ENCODE measurements around the gene CABLES1. TPM values are rescaled to one million over a fixed set of nuclear protein-coding genes. Genes with fewer than 3 reads are reported as not detected.
"Not testable (repeated sequence)": the region's sequence is repeated elsewhere in the genome, so short reads cannot be mapped to it uniquely, and the experiment has no call there.

The CABLES1 gene
- polyA plus RNA-seq, 4 donors: 22.8 to 26.6 (median 25.9) TPM

DNA sequence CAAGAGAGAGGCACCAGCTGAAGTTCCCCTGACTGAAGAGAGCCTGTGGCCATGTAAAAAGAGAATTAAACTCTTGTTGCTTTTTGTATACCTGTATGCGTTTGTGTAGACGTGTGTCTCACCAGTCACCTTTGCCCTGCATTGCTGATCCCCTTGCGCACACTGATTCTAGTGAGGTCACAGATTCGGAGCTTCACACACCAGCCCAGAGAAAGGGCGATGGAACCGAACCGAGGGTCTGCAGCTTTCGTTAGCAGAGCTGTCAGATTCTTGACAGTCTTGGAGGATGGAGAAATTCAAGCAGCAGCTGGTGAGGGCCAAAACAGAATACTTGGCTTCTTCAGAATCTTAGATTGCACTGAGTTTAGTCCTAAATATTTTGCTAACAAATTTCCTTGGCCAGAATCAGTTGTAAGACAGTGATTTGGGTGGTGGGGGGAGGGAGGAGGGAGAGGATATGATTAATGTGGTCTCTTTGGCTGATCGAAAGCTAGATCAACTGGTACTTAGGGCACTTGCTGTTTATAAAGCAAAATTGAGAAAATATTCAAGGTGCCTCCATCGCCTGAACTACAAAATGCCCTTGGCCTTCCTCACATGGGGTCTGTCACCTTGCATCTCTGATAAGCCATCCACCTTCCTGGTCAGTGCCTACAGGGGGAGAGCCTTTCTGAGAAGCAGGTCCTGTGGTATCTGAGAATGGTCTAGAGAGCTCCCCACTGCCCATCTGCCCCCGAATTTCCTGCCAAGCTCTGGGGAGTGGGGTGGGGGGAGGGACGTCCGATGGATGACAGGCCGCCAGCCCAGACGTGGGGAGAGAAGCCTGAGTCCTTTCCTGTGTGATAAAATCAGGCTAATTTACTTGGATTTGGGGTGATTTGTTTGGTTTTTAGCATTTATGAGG is 123.5 kb downstream of the CABLES1 start:
- no peak for DNase-seq (ENCODE audit: low read depth in 4 of 4, low spot score in 2 of 4)

GRCh38 chr18:23259701-23260681 is 124.7 kb downstream of the CABLES1 start:
- DNase-seq (ENCODE audit: low read depth in 4 of 4, low spot score in 2 of 4): peak; percentile 44 to 71 (median 57)

DNA sequence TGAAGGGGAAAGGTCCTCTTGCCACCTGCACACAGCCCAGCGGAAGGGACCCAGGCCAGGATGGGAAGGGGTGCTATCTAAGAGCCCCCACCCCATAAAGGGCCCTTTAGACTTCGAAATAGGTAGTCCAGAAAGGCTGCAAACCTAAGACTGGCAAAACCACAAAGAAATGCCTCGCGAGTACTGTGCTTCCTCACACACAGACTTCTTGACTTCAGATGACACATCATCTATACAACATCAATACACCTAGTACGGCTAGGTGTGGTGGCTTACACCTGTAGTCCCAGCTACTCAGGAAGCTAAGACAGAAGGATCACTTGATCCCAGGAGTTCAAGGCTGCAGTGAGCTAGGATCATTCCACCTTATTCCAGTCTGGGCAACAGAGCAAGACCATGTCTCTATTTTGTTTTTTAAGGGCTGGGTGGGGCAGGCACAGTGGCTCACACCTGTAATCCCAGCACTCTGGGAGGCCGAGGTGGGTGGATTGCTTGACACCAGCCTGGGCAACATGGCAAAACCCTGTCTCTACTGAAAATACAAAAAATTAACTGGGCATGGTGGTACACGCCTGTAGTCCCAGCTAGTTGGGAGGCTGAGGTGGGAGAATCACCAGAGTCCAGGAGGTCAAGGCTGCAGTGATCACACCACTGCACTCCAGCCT is 125.8 kb downstream of the CABLES1 start:
- no peak for DNase-seq (ENCODE audit: low read depth in 4 of 4, low spot score in 2 of 4)

DNA sequence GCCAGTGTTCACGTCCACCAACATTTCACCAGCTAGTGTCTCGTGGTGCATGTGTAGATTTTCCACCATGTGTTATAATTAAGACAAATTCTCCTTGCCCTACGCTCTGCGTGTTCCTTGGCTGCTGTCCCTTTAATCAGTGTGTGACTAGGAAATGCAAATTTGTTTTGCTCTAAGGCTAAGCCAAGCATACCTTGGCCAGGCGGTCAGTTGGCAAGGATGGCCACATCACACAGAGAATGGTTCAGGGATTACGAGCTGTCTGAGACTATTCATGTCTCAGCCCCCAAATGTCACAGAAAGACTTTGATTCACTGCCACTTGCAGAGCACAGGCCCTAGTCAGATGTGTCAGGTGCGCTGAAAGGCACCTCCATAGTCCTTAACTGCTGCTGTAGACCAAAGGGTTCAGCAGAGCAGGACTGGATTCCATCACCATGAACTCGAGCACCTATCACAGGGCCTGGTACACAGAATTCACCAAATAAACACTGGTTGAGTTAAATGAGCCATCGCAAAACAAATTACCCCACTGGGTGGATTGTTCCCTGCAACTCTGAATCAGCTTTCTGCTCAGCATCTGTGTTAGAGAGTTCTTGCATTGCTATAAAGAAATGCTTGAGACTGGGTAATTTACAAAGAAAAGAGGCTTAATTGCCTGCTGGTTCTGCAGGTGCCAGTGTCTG is 128.4 kb downstream of the CABLES1 start:
- DNase-seq (ENCODE audit: low read depth in 4 of 4, low spot score in 2 of 4): no peak

DNA sequence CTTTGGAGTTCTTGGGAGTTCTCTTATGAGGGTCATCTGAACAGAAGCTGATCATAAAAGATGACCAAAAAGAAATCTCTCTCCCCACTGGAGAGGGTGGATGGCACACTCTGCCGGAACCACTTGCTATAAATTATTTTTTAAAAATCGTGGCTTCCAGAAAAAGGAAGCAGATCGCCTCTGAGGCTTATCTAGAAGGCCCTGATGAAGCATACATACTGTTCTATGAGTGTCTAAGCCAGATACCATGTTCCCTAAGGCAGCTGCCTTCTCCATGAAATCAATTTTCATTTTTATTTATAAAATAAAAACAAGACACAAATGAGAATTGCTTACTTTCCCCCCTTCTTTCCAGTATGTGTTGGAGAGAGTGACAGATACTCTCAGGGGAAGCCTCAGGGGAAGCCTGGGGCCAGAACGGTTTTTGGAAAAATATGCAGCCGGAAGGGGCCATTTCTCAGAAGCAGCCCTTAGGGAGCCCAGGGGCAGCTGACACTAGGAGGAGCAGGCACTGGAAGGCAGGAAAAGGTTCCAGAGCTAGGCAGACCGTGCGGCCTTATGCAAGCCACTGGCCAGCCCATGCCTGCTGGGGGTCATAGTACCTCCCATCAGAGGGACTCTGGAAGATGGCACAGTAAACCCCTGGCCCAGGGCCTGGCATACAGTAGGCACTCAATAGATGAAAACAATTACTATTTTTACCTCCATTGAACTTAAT is 130.6 kb downstream of the CABLES1 start:
- DNase-seq (ENCODE audit: low read depth in 4 of 4, low spot score in 2 of 4): no peak

- DNase-seq (ENCODE audit: low read depth in 4 of 4, low spot score in 2 of 4): no peak
These were observed 131.6 kb downstream of the CABLES1 start for GRCh38 chr18:23266717-23267446.

DNA sequence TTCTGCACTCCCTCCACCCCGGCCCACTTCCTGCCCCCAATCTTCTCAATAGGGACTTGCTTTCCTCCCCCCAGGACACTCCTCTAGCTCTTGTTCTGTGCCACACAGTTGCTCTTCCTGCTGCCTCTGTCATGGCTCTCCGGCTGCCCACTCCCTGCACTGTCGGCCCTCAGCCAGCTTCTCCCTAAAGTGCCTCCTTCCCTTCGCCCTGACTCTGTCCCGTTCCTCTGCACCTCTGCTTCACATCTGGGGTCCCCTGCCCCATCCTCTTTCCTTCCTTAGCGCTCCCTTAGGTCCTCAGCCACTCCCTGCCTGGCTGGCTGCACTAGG is 132.1 kb downstream of the CABLES1 start:
- no peak for DNase-seq (ENCODE audit: low read depth in 4 of 4, low spot score in 2 of 4)

- DNase-seq (ENCODE audit: low read depth in 4 of 4, low spot score in 2 of 4): no peak
These were observed 133.4 kb downstream of the CABLES1 start for GRCh38 chr18:23268641-23269040.

DNA sequence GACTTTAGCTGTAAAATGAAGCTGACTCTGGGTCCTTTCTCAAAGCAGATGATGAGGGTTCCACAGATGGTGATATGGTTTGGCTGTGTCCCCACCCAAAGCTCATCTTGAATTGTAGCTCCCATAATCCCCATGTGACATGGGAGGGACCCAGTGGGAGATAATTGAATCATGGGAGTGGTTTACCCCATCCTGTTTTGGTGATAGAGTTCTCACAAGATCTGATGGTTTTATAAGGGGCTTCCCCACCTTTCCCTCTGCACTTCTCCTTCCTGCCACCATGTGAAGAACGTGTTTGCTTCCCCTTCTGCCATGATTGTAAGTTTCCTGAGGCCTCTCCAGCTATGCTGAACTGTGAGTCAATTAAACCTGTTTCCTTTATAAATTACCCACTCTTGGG is 133.8 kb downstream of the CABLES1 start:
- DNase-seq (ENCODE audit: low read depth in 4 of 4, low spot score in 2 of 4): not testable (repeated sequence)

GRCh38 chr18:23269928-23270327 is 134.6 kb downstream of the CABLES1 start:
- DNase-seq (ENCODE audit: low read depth in 4 of 4, low spot score in 2 of 4): no peak

- no peak for DNase-seq (ENCODE audit: low read depth in 4 of 4, low spot score in 2 of 4)
These were observed 135.8 kb downstream of the CABLES1 start for GRCh38 chr18:23270986-23271680.

DNA sequence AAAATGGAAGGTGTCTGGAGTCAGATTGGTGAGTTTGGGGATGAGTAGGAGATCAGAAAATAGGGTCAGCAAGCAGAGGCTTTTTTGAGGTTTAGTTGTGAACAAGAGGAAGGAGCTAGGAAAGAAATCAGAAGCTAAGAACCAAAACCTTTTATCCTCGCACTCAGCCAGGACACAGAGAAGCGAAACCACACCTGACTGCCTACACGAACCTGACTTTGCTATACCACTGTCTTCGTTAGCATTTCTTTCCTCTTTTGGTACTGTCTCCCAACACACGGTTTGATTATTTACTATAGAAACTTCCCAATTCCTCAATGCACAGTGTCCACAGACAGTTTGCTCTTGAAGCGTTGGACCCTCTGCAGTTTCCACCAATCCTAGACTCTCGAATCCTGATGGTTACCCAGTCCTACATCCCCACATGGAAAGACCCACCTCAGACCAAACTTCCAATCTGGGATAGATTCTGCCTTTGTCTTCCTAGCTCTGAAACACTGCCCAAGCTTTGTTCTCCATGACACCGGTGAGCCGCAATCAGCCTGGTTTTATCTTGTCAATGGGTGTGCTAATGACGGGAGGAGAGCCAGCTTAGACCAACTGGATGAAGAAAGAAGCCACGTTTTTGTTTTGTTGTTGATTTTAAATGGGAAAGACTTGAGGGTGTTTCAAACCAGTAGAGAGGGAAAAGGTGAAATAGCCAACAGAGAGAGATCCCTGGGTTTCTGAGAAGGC is 137.4 kb downstream of the CABLES1 start:
- DNase-seq (ENCODE audit: low read depth in 4 of 4, low spot score in 2 of 4): no peak

GRCh38 chr18:23273443-23273966 is 138.2 kb downstream of the CABLES1 start:
- DNase-seq (ENCODE audit: low read depth in 4 of 4, low spot score in 2 of 4): no peak

DNA sequence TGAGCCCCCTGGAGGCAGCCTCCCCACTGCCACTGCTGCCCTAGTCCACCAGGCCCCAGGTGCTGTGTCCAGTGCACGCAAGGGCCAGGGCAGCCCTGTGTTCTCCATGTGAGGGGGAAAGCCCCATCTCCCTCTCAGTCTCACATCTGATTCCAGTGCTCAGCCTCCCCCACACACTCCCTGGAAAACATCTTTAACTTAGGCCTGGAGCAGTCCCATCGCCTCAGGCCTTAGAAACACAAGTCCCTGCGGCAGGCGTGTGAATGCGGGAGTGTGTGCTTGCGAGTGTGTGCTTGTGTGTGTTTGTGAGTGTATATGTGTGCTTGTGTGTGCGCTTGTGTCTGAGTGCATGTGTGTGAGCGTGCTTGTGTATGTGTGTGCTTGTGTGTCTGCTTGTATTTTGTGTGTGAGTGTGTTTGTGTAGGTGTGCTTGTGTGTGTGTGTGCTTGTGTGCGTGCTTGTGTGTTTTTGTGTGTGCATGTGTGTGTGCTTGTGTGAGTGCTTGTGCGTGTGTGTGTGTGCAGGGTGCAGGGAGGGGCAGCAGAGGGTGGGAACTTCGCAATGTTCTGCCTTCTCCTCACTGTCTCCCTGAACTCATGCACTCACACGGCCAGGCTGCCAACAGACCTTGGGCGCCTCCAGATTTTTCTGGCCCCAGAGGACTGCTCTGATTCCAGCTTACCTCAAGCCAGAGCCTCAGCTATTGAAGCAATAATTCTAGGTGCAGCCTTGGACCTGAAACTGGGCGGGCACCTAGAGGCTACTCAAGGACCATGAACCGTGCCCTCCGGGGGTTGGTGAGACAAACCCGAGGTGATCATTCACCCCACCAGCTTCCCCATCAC is 139.6 kb downstream of the CABLES1 start:
- no peak for DNase-seq (ENCODE audit: low read depth in 4 of 4, low spot score in 2 of 4)

DNA sequence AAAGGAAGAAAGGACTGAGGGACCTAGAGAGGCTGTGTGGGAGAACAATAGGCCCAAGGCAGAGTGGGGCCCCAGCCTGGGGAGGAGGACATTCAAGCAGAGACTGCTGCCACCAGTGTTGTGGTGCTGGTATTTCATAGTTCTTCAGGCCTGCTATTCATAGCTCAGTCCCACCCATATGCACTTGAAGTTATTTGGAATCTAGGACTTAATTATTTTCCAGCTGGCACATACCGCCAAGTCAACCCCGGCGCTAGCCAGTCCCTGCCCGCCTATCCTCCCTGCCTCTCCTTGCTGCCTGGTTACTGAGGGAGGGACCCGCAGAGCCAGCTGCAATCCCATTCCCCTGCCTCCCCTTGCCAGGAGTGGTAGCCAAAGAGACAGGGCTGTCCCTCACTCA is 141.2 kb downstream of the CABLES1 start:
- no peak for DNase-seq (ENCODE audit: low read depth in 4 of 4, low spot score in 2 of 4)

DNA sequence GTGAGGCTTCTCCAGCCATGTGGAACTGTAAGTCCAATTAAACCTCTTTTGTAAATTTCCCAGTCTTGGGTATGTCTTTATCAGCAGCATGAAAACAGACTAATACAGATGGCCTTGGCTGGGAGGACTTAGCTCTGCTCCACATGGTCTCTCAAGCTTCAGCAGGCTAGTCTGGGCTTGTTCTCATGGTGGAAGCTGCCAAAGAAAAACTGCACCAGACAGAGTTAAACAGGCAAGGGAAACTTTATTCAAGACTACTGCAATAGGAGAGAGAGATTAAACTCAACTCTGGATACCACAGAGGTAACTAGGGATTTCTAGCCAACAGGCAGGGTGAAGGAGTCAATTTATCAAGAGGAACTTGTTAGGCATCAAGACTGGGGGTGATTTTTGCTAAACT is 142.1 kb downstream of the CABLES1 start:
- DNase-seq (ENCODE audit: low read depth in 4 of 4, low spot score in 2 of 4): no peak

- no peak for DNase-seq (ENCODE audit: low read depth in 4 of 4, low spot score in 2 of 4)
These were observed 144.6 kb downstream of the CABLES1 start for GRCh38 chr18:23279931-23280330.
